Activated B cell treated with CpG ODN at 0.5 μM for 24 hours (primary cell): ENCODE measurements around the gene GIMAP4. TPM values are rescaled to one million over a fixed set of nuclear protein-coding genes. Genes with fewer than 3 reads are reported as not detected.
"Not testable (repeated sequence)": the region's sequence is repeated elsewhere in the genome, so short reads cannot be mapped to it uniquely, and the experiment has no call there.

Experiments
- ATAC-seq: fragments of 200-7000 bp; cut with Tn5 transposase; one replicate; pipeline ENCODE4 v1.10.0; 2021; ENCODE audit warnings: low read depth, mild to moderate bottlenecking, moderate library complexity
- CTCF ChIA-PET: fragments of 350-600 bp; sonication (Branson Sonifier 250); formaldehyde crosslinking; loops from one replicate; lab custom pipeline; 2021; ENCODE audit warnings: antibody characterized with exemption; lab: Charles Lee
- POLR2A ChIA-PET: fragments of 350-600 bp; sonication (Branson Sonifier 250); formaldehyde crosslinking; loops from one replicate; lab custom pipeline; 2021; ENCODE audit warnings: antibody characterized with exemption; lab: Charles Lee
- DNase-seq: peaks from one replicate; pipeline ENCODE4 v3.0.0; 2022
- H3K27ac Mint-ChIP-seq: one replicate; pipeline ENCODE4 v1.8.0; 2020; ENCODE audit warnings: mixed read lengths
- H3K27me3 Mint-ChIP-seq: one replicate; pipeline ENCODE4 v1.8.0; 2021; ENCODE audit warnings: mixed read lengths
- H3K36me3 Mint-ChIP-seq: one replicate; pipeline ENCODE4 v1.8.0; 2021; ENCODE audit warnings: low read depth, mixed read lengths
- H3K4me1 Mint-ChIP-seq: one replicate; pipeline ENCODE4 v1.8.0; 2021; ENCODE audit warnings: mixed read lengths
- H3K4me3 Mint-ChIP-seq: one replicate; pipeline ENCODE4 v1.8.0; 2020; ENCODE audit warnings: mild to moderate bottlenecking, mixed read lengths
- H3K9me3 Mint-ChIP-seq: one replicate; pipeline ENCODE4 v1.8.0; 2020; ENCODE audit warnings: mixed read lengths
- CTCF ChIP-seq: fragments of 200-600 bp; IDR thresholded peaks from one replicate; pipeline ENCODE4 v1.8.0; 2022; ENCODE audit warnings: antibody characterized with exemption, mild to moderate bottlenecking
- intact Hi-C: fragments of 100-400 bp; cut with micrococcal nuclease; formaldehyde crosslinking; loops from one replicate; pipeline ENCODE4 v1.15.1; 2024
- total RNA-seq: library from RNA; stranded (reverse); gene quantifications from 2 replicates; pipeline ENCODE4 v1.2.3, GENCODE V29; 2022

Gene GIMAP4
- total RNA-seq, 1 donor from 2014 or later: 0.40 TPM

- CTCF ChIA-PET: no interaction called here
- no peak for TF ChIP-seq CTCF
- Mint-ChIP-seq H3K27me3 (peaks cover 2% of the 10 kb centered on the region), H3K27ac (no peak overlapping the region), H3K4me1 (no peaks in the 10 kb centered on the region), H3K36me3 (no peaks in the 10 kb centered on the region), H3K4me3 (no peak overlapping the region), H3K9me3 (no peaks in the 10 kb centered on the region)
- POLR2A ChIA-PET: no interaction called here
- no peak for DNase-seq
- ATAC-seq: no peak
- intact Hi-C loops: no loop called here
These were observed 45.7 kb downstream of the GIMAP4 start for GRCh38 chr7:150612925-150613324.

- Mint-ChIP-seq H3K4me1 (no peaks in the 10 kb centered on the region), H3K27ac (no peak overlapping the region), H3K9me3 (no peaks in the 10 kb centered on the region), H3K27me3 (peaks cover 2% of the 10 kb centered on the region), H3K36me3 (no peaks in the 10 kb centered on the region), H3K4me3 (no peak overlapping the region)
- TF ChIP-seq CTCF: no peak
- ATAC-seq: no peak
- no peak for DNase-seq
- ChIA-PET POLR2A (no interaction called here), CTCF (no interaction called here)
- intact Hi-C loops: no loop called here
These were observed 46.7 kb downstream of the GIMAP4 start for GRCh38 chr7:150613880-150614279.

GRCh38 chr7:150614426-150614825, 47.2 kb downstream of the GIMAP4 start:
- H3K27me3 Mint-ChIP-seq, H3K9me3 Mint-ChIP-seq, H3K27ac Mint-ChIP-seq, CTCF ChIA-PET, H3K4me1 Mint-ChIP-seq, POLR2A ChIA-PET, intact Hi-C loops, H3K36me3 Mint-ChIP-seq, ATAC-seq, DNase-seq, H3K4me3 Mint-ChIP-seq: not testable (repeated sequence)

- CTCF ChIA-PET: not testable (repeated sequence)
These were observed 48.1 kb downstream of the GIMAP4 start for GRCh38 chr7:150615221-150615755.

GRCh38 chr7:150620061-150620460, 52.9 kb downstream of the GIMAP4 start:
- H3K4me1 Mint-ChIP-seq: no peaks in the 10 kb centered on the region
- POLR2A ChIA-PET: no interaction called here
- DNase-seq: no peak
- TF ChIP-seq CTCF: no peak
- H3K4me3 Mint-ChIP-seq: no peak overlapping the region
- CTCF ChIA-PET: no interaction called here
- ATAC-seq: no peak
- H3K27ac Mint-ChIP-seq: no peak overlapping the region
- H3K36me3 Mint-ChIP-seq: no peaks in the 10 kb centered on the region
- no peaks in the 10 kb centered on the region for H3K9me3 Mint-ChIP-seq
- no peaks in the 10 kb centered on the region for H3K27me3 Mint-ChIP-seq
- intact Hi-C loops: no loop called here

More at GRCh38 chr7:150615221-150615755, 48.1 kb downstream of the GIMAP4 start:
- POLR2A ChIA-PET, H3K27ac Mint-ChIP-seq, H3K36me3 Mint-ChIP-seq, H3K27me3 Mint-ChIP-seq, H3K4me3 Mint-ChIP-seq, ATAC-seq, DNase-seq, H3K4me1 Mint-ChIP-seq, intact Hi-C loops, H3K9me3 Mint-ChIP-seq: not testable (repeated sequence)

- Mint-ChIP-seq H3K27me3 (no peaks in the 10 kb centered on the region), H3K36me3 (no peaks in the 10 kb centered on the region), H3K9me3 (no peaks in the 10 kb centered on the region), H3K4me3 (no peak overlapping the region), H3K27ac (no peak overlapping the region), H3K4me1 (no peaks in the 10 kb centered on the region)
- DNase-seq: no peak
- POLR2A ChIA-PET: no interaction called here
- ATAC-seq: no peak
- CTCF ChIA-PET: no interaction called here
- no peak for TF ChIP-seq CTCF
- intact Hi-C loops: no loop called here
These were observed 53.6 kb downstream of the GIMAP4 start for GRCh38 chr7:150620617-150621371.
